Fibroblast of villous mesenchyme (primary cell): ENCODE measurements around the gene SLC25A39. TPM values are rescaled to one million over a fixed set of nuclear protein-coding genes. Genes with fewer than 3 reads are reported as not detected.

Experiments used
- DNase-seq: peaks from one replicate; pipeline ENCODE4 v3.0.0-alpha.2; 2010; ENCODE audit warnings: low read depth
- H3K4me3 ChIP-seq: 2 replicates; pipeline ENCODE4 v1.5.1; 2011; ENCODE audit warnings: low read depth, mild to moderate bottlenecking, low read length
- total RNA-seq: library from RNA; depleted of rRNA; stranded (reverse); fragments of >200 nt; gene quantifications from 2 replicates; pipeline ENCODE4 v1.2.3, GENCODE V29; 2012
- TF ChIP-seq, protein P1 (sequence below): IDR thresholded peaks from 2 replicates; pipeline ENCODE4 v1.5.1; 2012; ENCODE audit warnings: low read depth, mild to moderate bottlenecking, low read length; ENCODE audit not compliant: insufficient read depth

Gene SLC25A39
- total RNA-seq, 1 donor = 61.7 TPM

DNA sequence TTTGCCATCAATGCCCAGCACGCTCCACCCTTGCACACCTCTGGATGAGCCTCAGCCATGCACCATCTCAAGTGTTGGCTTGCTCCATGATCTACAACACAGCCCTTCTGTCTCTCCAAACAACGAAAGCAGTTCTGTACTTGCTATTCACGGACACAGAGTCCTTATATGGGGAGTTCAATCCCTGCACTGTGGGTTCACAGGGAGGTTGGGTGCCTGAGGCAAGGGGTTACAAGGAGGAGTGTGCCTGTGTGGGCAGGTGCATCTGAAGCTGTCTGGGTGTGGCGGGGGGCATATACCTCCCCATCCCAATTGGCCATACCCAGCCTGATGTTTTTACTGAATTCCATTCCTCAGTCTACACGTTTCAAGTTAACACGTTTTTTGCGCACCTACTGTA, 10.6 kb downstream of the SLC25A39 start:
- no peak overlapping the region for H3K4me3 ChIP-seq
- TF ChIP-seq, protein P1, sequence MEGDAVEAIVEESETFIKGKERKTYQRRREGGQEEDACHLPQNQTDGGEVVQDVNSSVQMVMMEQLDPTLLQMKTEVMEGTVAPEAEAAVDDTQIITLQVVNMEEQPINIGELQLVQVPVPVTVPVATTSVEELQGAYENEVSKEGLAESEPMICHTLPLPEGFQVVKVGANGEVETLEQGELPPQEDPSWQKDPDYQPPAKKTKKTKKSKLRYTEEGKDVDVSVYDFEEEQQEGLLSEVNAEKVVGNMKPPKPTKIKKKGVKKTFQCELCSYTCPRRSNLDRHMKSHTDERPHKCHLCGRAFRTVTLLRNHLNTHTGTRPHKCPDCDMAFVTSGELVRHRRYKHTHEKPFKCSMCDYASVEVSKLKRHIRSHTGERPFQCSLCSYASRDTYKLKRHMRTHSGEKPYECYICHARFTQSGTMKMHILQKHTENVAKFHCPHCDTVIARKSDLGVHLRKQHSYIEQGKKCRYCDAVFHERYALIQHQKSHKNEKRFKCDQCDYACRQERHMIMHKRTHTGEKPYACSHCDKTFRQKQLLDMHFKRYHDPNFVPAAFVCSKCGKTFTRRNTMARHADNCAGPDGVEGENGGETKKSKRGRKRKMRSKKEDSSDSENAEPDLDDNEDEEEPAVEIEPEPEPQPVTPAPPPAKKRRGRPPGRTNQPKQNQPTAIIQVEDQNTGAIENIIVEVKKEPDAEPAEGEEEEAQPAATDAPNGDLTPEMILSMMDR = no peak
- no peak for DNase-seq

DNA sequence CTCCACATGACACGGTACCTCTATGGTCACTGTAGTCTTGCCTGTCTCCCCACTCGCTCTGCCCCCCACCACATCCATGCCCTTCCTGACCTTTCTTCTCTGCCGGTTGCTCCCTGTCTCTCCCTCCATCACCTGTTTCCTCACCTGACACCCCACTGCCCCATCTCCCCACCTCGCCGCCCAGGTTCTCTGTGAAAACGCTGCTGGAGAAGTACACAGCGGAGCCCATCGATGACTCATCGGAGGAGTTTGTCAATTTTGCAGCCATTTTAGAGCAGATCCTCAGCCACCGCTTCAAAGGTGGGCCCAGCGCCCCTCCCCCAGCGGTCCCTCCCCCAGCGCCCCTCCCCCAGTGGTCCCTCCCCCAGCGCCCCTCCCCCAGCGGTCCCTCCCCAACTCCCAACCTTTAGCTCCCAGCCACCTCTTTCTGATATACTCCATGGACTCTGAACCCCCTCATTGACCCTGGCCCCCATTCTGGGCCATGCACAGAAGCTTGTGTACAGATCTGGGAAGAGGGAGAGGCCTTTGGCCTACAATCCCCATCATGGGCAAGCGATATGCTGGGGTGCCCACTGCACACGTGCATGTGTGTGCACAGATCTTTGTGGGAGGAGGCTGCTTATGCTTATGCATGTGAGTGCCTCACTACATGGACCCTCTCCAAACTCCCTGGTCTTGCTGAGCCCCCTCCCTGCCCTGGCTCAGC, 12.1 kb downstream of the SLC25A39 start:
- no peak for DNase-seq
- TF ChIP-seq, protein P1 = no peak
- no peak overlapping the region for H3K4me3 ChIP-seq

DNA sequence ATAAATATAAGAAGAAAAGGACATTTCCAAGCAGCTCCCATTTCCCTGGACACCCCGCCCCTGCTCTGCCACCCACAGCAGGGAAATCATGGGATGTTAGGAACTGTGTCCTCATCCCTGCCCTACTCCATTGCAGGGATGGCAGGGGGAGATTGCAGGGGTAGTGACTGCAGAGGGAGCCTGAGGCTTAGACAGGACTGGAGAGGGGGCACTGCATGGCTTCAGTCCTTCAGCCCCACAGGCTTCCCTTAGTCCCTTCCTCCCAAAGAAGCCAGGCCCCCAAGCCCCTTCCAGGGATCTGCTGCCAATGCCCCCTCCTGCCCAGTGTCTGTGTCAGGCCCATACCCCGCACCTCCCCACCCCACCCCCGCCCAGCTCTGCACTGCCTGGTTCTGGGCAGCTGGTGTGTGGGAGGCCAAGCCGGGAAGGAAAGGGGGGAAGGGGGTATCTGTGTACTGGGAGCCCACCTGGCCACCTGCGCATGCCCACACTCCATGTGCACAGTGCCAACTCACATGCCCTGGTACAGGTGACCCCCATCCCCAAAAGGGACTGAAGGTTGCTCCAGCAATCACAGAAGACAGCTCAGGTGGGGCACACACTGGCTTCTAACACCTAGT, 13.0 kb downstream of the SLC25A39 start:
- no peak for DNase-seq
- no peak overlapping the region for H3K4me3 ChIP-seq
- TF ChIP-seq, protein P1 = no peak

DNA sequence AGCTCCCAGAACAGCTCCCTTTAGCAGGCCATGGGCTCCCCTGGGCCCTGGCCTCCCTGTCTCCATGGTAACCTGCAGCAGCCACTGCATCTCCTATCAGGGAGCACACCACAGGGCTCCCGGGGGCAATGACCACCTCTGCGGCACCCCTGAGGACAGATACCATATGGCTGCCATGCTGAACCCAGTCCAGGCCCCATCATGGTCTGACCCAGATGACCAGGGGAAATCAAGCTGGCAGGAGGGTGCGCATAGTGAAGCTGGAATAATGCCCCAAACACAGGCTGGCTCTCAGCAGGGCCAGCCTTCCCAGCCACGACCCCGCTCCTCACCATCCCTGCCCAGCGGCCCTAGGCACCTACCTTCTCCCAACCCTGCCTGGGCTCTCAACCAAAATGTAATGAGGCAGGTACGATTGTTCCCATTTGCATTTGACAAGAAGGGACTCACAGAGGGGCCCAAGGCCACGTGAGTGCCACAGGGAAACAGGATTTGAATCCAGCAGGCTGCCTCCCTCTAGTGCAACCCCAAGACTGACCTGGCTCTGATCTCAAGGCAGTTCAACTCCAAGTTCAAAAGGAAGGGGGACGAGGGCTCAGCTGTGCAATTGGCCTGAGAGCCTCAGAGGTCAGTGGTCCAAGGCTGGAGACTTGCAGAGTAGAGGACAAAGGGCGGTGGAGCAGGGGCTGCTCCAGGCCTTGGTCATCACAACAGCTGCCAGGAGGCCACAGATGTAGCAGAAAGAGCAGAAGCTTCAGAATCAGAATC, 13.8 kb downstream of the SLC25A39 start:
- TF ChIP-seq, protein P1 = no peak
- DNase-seq = no peak
- no peak overlapping the region for H3K4me3 ChIP-seq

DNA sequence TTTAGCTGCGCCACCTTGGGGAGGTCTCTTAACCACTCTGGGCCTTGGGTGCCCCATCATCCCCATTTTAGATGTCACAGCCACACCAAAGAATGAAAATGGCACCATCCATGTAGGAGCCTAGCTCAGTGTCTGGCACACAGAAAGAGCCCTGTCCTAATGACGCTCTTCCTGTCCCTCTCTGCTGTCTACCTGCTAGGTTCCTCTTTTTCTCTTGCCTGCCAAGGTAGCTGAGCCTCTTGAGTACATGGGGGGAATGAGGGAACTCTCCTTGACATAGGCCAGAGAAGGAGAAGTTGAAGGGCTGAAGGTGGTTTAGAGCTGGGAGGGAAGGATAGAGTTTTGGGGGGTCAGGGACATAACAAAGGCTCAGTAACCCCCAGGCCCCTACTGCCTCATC, 14.4 kb downstream of the SLC25A39 start:
- TF ChIP-seq, protein P1 = no peak
- no peak for DNase-seq
- no peak overlapping the region for H3K4me3 ChIP-seq

DNA sequence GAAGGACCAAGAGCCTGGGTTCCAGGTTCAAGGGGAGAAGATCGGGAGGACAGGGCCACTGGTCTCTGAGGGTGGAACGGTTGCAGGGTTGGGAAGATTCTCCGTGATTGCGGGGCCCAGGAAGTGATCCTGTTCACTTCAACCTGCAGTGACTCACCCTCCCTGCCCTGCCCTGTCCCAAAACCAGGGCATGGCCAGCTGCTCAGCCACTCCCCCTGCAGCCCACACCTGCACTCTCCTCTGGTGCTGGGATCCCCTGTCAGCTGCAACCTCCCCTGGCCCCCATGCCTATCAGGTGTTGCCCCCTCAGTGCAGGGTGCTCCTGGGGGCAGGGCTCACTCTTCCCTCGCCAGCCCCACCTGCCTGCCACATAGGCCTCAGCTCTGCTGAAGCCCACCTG, 15.2 kb downstream of the SLC25A39 start:
- no peak overlapping the region for H3K4me3 ChIP-seq
- no peak for DNase-seq
- TF ChIP-seq, protein P1 = no peak
